SU-DHL-6 (cell line): ENCODE measurements around the gene RALBP1.
"Not testable (repeated sequence)": the region's sequence is repeated elsewhere in the genome, so short reads cannot be mapped to it uniquely, and the experiment has no call there.

ENCODE experiments used
- H2AFZ ChIP-seq: fragments of 200-600 bp; sonication (generic); 2 replicates; pipeline ENCODE4 v1.6.1; 2014; ENCODE audit warnings: low read depth, mild to moderate bottlenecking, moderate library complexity, mixed read lengths, antibody characterized with exemption, low read length; ENCODE audit not compliant: severe bottlenecking
- H3F3A ChIP-seq: fragments of 200-600 bp; shearing (Covaris generic); 2 replicates; pipeline ENCODE4 v1.6.0; 2016; ENCODE audit warnings: antibody characterized with exemption, mild to moderate bottlenecking; ENCODE audit not compliant: insufficient read depth
- H3K27ac ChIP-seq: fragments of 200-600 bp; sonication (generic); 2 replicates; pipeline ENCODE4 v1.5.1; 2016; ENCODE audit warnings: low read depth, mild to moderate bottlenecking, low read length, moderate library complexity, mixed read lengths
- H3K27me3 ChIP-seq: fragments of 200-600 bp; sonication (generic), shearing (Covaris generic); 2 replicates; pipeline ENCODE4 v1.6.0; 2014; ENCODE audit warnings: mild to moderate bottlenecking, low read length
- H3K36me3 ChIP-seq: fragments of 200-600 bp; sonication (generic); 2 replicates; pipeline ENCODE4 v1.6.1; 2014; ENCODE audit warnings: mild to moderate bottlenecking, low read length, mixed read lengths
- H3K4me2 ChIP-seq: fragments of 300-600, 200-600 bp; shearing (Covaris generic), sonication (generic); 2 replicates; pipeline ENCODE4 v1.6.0; 2014; ENCODE audit warnings: low read length, low read depth, mild to moderate bottlenecking; ENCODE audit not compliant: poor library complexity, severe bottlenecking
- H3K4me3 ChIP-seq: fragments of 200-600 bp; sonication (generic); 2 replicates; pipeline ENCODE4 v1.5.1; 2014; ENCODE audit warnings: antibody characterized with exemption, low read length, mild to moderate bottlenecking, mixed read lengths; ENCODE audit not compliant: insufficient read depth, poor library complexity, severe bottlenecking
- H3K79me2 ChIP-seq: fragments of 200-600 bp; sonication (generic); 2 replicates; pipeline ENCODE4 v1.6.1; 2014; ENCODE audit warnings: mild to moderate bottlenecking, low read length, moderate library complexity; ENCODE audit not compliant: insufficient read depth
- H3K9ac ChIP-seq: fragments of 200-600 bp; sonication (generic); 2 replicates; pipeline ENCODE4 v1.7.0; 2014; ENCODE audit warnings: mild to moderate bottlenecking, low read length
- H3K9me2 ChIP-seq: fragments of 200-600 bp; sonication (generic); replicated peaks from 2 replicates; pipeline ENCODE4 v1.6.1; 2014; ENCODE audit warnings: low read length; ENCODE audit not compliant: insufficient read depth
- H3K9me3 ChIP-seq: fragments of 200-600 bp; sonication (generic); 2 replicates; pipeline ENCODE4 v1.6.1; 2014; ENCODE audit warnings: low read length, mixed read lengths; ENCODE audit not compliant: insufficient read depth
- H4K20me1 ChIP-seq: fragments of 200-600 bp; sonication (generic); 2 replicates; pipeline ENCODE4 v1.6.1; 2014; ENCODE audit warnings: low read depth, mild to moderate bottlenecking, antibody characterized with exemption, low read length, moderate library complexity, mixed read lengths
- CTCF ChIP-seq: fragments of 200-600 bp; sonication (generic); IDR thresholded peaks from one replicate; pipeline ENCODE4 v1.5.1; 2017; ENCODE audit warnings: antibody characterized with exemption, mild to moderate bottlenecking, low read length, moderate library complexity; ENCODE audit not compliant: insufficient read depth, poor library complexity, severe bottlenecking
- EZH2phosphoT487 ChIP-seq: fragments of 200-600 bp; sonication (generic), shearing (Covaris generic); conservative IDR thresholded peaks from 2 replicates; pipeline ENCODE4 v1.6.1; 2018; ENCODE audit warnings: mild to moderate bottlenecking, antibody characterized with exemption, low read length, moderate library complexity, mixed read lengths

The RALBP1 gene

GRCh38 chr18:9483526-9483925 lies 8.2 kb downstream of the RALBP1 start:
- H3K9me2 ChIP-seq: no peaks in the 10 kb centered on the region
- H3K36me3 ChIP-seq: no peaks in the 10 kb centered on the region
- H4K20me1 ChIP-seq: no peaks in the 10 kb centered on the region
- H3F3A ChIP-seq: no peaks in the 10 kb centered on the region
- H3K27ac ChIP-seq: no peak overlapping the region
- no peak overlapping the region for H3K4me2 ChIP-seq
- no peaks in the 10 kb centered on the region for H3K9me3 ChIP-seq
- no peak for TF ChIP-seq EZH2phosphoT487
- no peak for TF ChIP-seq CTCF
- H3K27me3 ChIP-seq: no peaks in the 10 kb centered on the region
- H3K9ac ChIP-seq: no peak overlapping the region
- peaks cover 94% of the 10 kb centered on the region for H3K79me2 ChIP-seq
- H3K4me3 ChIP-seq: no peak overlapping the region
- no peak overlapping the region for H2AFZ ChIP-seq

- not testable (repeated sequence) for H3F3A ChIP-seq, H3K9ac ChIP-seq, H3K9me2 ChIP-seq, H3K4me3 ChIP-seq, H3K4me2 ChIP-seq, H4K20me1 ChIP-seq, H3K36me3 ChIP-seq, H3K27ac ChIP-seq, H3K9me3 ChIP-seq, H3K27me3 ChIP-seq, H2AFZ ChIP-seq
- H3K79me2 ChIP-seq: peaks cover 92% of the 10 kb centered on the region
Measured at GRCh38 chr18:9484856-9485255, 9.5 kb downstream of the RALBP1 start.

- Histone ChIP-seq H3K9ac (no peak overlapping the region), H4K20me1 (no peaks in the 10 kb centered on the region), H3K9me2 (no peaks in the 10 kb centered on the region), H3K4me2 (no peak overlapping the region), H3K27me3 (no peaks in the 10 kb centered on the region), H3K79me2 (peaks cover 91% of the 10 kb centered on the region), H3K9me3 (no peaks in the 10 kb centered on the region), H2AFZ (no peak overlapping the region), H3F3A (no peaks in the 10 kb centered on the region), H3K4me3 (no peak overlapping the region), H3K27ac (no peak overlapping the region), H3K36me3 (no peaks in the 10 kb centered on the region)
- TF ChIP-seq CTCF: no peak
- TF ChIP-seq EZH2phosphoT487: no peak
Measured at GRCh38 chr18:9488538-9488937, 13.2 kb downstream of the RALBP1 start.

- TF ChIP-seq CTCF (no peak), EZH2phosphoT487 (no peak)
- Histone ChIP-seq H2AFZ (no peak overlapping the region), H3K9me2 (no peaks in the 10 kb centered on the region), H3K27ac (no peak overlapping the region), H3K79me2 (peaks cover 80% of the 10 kb centered on the region), H3K9ac (no peak overlapping the region), H3K27me3 (no peaks in the 10 kb centered on the region), H3K36me3 (no peaks in the 10 kb centered on the region), H3K4me3 (no peak overlapping the region), H4K20me1 (no peaks in the 10 kb centered on the region), H3K9me3 (no peaks in the 10 kb centered on the region), H3K4me2 (no peak overlapping the region), H3F3A (no peaks in the 10 kb centered on the region)
Measured at GRCh38 chr18:9494778-9495331, 19.5 kb downstream of the RALBP1 start.
